ENCODE results near the gene FLYWCH1. TPM values are rescaled to one million over a fixed set of nuclear protein-coding genes. Genes with fewer than 3 reads are reported as not detected.

The FLYWCH1 gene
- total RNA-seq, 2 experiments from 2014 or later, result 33.4 to 34.9 TPM

Other genes starting within 250 kb of the FLYWCH1 start
- 10 to 100 TPM; 26.0 to 27.3 TPM for gene KCTD5, start 229.4 kb upstream of the FLYWCH1 start, total RNA-seq
- gene PRSS27, start 191.7 kb upstream of the FLYWCH1 start, total RNA-seq, result 1 to 10 TPM; 1.2 to 1.4 TPM
- 100 to 1,000 TPM; 518 to 561 TPM for gene SRRM2, start 159.3 kb upstream of the FLYWCH1 start, total RNA-seq
- 100 to 1,000 TPM; 174 to 178 TPM for gene ELOB, start 134.7 kb upstream of the FLYWCH1 start, total RNA-seq
- gene PRSS33, start 124.4 kb upstream of the FLYWCH1 start, total RNA-seq, result under 1 TPM in 1 of 2 experiments, not detected in 1; 0.29 TPM
- not detected for gene PRSS41, start 113.5 kb upstream of the FLYWCH1 start, total RNA-seq
- 10 to 100 TPM; 11.3 to 12.5 TPM for gene PRSS21, start 94.7 kb upstream of the FLYWCH1 start, total RNA-seq
- gene ZG16B, start 81.6 kb upstream of the FLYWCH1 start, total RNA-seq, result 1 to 10 TPM in 1 of 2 experiments, under 1 TPM in 1; 0.97 to 2.1 TPM
- not detected for gene PRSS22, start 53.8 kb upstream of the FLYWCH1 start, total RNA-seq
- 10 to 100 TPM; 18.9 to 19.3 TPM for gene FLYWCH2, start 28.7 kb upstream of the FLYWCH1 start, total RNA-seq
- gene KREMEN2, start 52.3 kb downstream of the FLYWCH1 start, total RNA-seq, result under 1 TPM in 1 of 2 experiments, not detected in 1; 0.22 TPM
- 10 to 100 TPM; 29.4 to 30.4 TPM for gene PAQR4, start 57.4 kb downstream of the FLYWCH1 start, total RNA-seq
- 100 to 1,000 TPM; 121 to 123 TPM for gene PKMYT1, start 68.5 kb downstream of the FLYWCH1 start, total RNA-seq
- gene CLDN9, start 101.0 kb downstream of the FLYWCH1 start, total RNA-seq, result not detected
- gene CLDN6, start 106.3 kb downstream of the FLYWCH1 start, total RNA-seq, result not detected
- gene TNFRSF12A, start 108.4 kb downstream of the FLYWCH1 start, total RNA-seq, result 10 to 100 TPM; 11.8 to 13.5 TPM
- 10 to 100 TPM; 24.2 to 24.8 TPM for gene HCFC1R1, start 112.0 kb downstream of the FLYWCH1 start, total RNA-seq
- 10 to 100 TPM; 55.4 to 56.6 TPM for gene THOC6, start 112.1 kb downstream of the FLYWCH1 start, total RNA-seq
- gene BICDL2, start 125.0 kb downstream of the FLYWCH1 start, total RNA-seq, result under 1 TPM; 0.77 to 0.92 TPM
- 1 to 10 TPM; 1.1 to 1.5 TPM for gene MMP25, start 134.6 kb downstream of the FLYWCH1 start, total RNA-seq
- gene IL32, start 153.7 kb downstream of the FLYWCH1 start, total RNA-seq, result 100 to 1,000 TPM; 971 to 974 TPM
- under 1 TPM; 0.09 to 0.25 TPM for gene ZSCAN10, start 187.4 kb downstream of the FLYWCH1 start, total RNA-seq
- not detected for gene ZNF205, start 200.7 kb downstream of the FLYWCH1 start, total RNA-seq
- gene ZNF213, start 223.1 kb downstream of the FLYWCH1 start, total RNA-seq, result 1 to 10 TPM; 6.1 to 7.5 TPM

Measured in activated CD8-positive, alpha-beta T cell treated with anti-CD3 and anti-CD28 coated beads for 36 hours (primary cell).